GM23248 (cell line): ENCODE results near the gene CXorf58.

ENCODE experiments used
- EZH2 ChIP-seq: fragments of 200-600 bp; sonication (generic); IDR thresholded peaks from 2 replicates; pipeline ENCODE4 v1.6.1; 2018; ENCODE audit warnings: antibody characterized with exemption, mild to moderate bottlenecking; ENCODE audit not compliant: insufficient read depth, poor library complexity, severe bottlenecking
- EZH2phosphoT487 ChIP-seq: fragments of 200-600 bp; sonication (generic); IDR thresholded peaks from 2 replicates; pipeline ENCODE4 v1.6.1; 2018; ENCODE audit warnings: antibody characterized with exemption, moderate library complexity, mild to moderate bottlenecking, low read depth; ENCODE audit not compliant: insufficient read depth

DNA sequence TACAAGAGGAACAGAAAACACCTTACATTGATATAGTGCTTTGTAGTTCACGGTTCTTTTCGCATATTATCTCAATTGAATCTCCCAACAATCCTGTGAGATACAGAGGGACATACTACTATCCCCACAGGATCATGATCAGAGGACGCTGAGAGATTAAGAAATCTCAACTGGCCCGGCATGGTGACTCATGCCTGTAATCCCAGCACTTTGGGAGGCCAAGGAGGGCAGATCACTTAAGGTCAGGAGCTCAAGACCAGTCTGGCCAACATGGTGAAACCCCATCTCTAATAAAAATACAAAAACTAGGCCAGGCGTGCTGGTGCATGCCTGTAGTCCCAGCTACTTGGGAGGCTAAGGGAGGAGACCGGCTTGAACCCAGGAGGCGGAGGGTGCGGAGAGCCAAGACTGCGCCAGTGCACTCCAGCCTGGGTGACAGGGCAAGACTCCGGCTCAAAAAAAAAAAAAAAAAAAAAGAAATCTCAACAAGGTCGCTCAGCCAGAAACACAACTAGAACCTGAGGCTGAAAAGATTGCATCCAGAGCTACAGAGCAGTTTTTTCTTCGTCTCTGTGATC is 7.5 kb upstream of the CXorf58 start:
- TF ChIP-seq EZH2 (no peak), EZH2phosphoT487 (no peak)
